GM10248 (cell line): ENCODE data around the gene BCORL1.

Experiments
- CTCF ChIA-PET: fragments of 300-600 bp; sonication (Branson Sonifier 250); formaldehyde crosslinking; extraction: SDS; loops from one replicate; lab custom pipeline; 2021; ENCODE audit warnings: antibody characterized with exemption; lab: Yijun Ruan, JAX
- POLR2A ChIA-PET: fragments of 350-650 bp; sonication (Branson Sonifier 250); formaldehyde crosslinking; extraction: SDS; loops from one replicate; lab custom pipeline; 2020; ENCODE audit warnings: antibody characterized with exemption; lab: Yijun Ruan, JAX
- DNase-seq: peaks from one replicate; pipeline ENCODE4 v3.0.0; 2012; ENCODE audit errors: extremely low spot score
- TF ChIP-seq, protein P1 (sequence below): IDR thresholded peaks from 2 replicates; pipeline ENCODE4 v1.5.1; 2012; ENCODE audit warnings: mild to moderate bottlenecking, low read depth; ENCODE audit errors: extremely low read depth, missing control alignments, control extremely low read depth

Gene BCORL1

DNA sequence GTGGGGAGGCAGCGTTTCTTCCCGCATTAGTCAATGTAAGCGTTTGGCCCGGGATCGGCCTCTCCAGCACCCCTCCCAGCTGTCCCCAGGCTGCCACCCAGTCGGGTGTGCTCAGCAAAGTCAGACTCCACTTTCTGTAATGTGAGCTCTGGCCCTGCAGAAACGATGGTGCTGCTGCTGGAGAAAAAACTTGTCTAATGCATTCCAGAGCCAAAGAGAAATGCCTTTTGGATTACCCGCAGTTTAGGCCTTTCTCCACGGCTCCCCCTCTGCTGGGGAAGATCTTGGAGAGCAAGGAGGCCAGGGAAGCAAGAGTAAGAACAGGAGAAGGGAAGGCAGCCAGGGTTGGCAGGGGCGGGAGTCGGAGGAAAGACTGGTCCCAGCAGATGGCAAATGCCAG lies 72.7 kb downstream of the BCORL1 start:
- POLR2A ChIA-PET, result no interaction called here
- CTCF ChIA-PET, result interaction anchor here (1.2 to 1.4 kb wide), 2 partner anchors 26 to 130 kb away, joined by 4 to 8 read pairs; no protein-coding TSS in a partner anchor
- TF ChIP-seq, protein P1, sequence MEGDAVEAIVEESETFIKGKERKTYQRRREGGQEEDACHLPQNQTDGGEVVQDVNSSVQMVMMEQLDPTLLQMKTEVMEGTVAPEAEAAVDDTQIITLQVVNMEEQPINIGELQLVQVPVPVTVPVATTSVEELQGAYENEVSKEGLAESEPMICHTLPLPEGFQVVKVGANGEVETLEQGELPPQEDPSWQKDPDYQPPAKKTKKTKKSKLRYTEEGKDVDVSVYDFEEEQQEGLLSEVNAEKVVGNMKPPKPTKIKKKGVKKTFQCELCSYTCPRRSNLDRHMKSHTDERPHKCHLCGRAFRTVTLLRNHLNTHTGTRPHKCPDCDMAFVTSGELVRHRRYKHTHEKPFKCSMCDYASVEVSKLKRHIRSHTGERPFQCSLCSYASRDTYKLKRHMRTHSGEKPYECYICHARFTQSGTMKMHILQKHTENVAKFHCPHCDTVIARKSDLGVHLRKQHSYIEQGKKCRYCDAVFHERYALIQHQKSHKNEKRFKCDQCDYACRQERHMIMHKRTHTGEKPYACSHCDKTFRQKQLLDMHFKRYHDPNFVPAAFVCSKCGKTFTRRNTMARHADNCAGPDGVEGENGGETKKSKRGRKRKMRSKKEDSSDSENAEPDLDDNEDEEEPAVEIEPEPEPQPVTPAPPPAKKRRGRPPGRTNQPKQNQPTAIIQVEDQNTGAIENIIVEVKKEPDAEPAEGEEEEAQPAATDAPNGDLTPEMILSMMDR, result no peak
- DNase-seq, result no peak

GRCh38 chrX:130055899-130056298 lies 73.5 kb downstream of the BCORL1 start:
- no peak for DNase-seq
- POLR2A ChIA-PET, result no interaction called here
- CTCF ChIA-PET, result interaction anchor here (1.2 to 1.4 kb wide), 2 partner anchors 27 to 130 kb away, joined by 4 to 8 read pairs; no protein-coding TSS in a partner anchor
- TF ChIP-seq, protein P1, result no peak

- POLR2A ChIA-PET, result no interaction called here
- TF ChIP-seq, protein P1, result no peak
- no peak for DNase-seq
- CTCF ChIA-PET, result no interaction called here
These were observed 74.8 kb downstream of the BCORL1 start for GRCh38 chrX:130057209-130057608.

DNA sequence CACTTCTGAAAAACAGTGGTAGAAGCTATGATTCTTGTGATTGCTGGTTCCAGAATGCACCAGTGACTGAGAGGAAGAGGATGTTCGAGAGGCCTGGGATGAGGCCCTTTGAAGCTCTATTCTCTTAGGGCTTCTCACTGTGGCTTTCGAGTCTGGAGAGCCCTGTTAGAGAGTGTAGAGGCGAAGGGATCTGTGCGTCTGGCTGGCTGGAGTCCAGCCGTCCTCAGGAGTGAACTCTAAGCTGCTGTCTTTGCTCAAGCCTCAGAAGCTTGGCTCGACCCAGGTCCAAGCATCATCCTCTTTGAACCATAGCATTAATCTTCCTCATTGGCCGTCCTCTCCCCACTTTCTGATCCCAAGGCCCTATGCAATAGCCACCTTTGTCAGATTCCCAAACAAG lies 76.2 kb downstream of the BCORL1 start:
- CTCF ChIA-PET, result interaction anchor here (1.1 to 1.8 kb wide), 3 partner anchors 13 to 421 kb away, joined by 3 to 7 read pairs (median 3); no protein-coding TSS in a partner anchor
- TF ChIP-seq, protein P1, result no peak
- POLR2A ChIA-PET, result no interaction called here
- no peak for DNase-seq

- ChIA-PET CTCF (interaction anchor here (0.6 to 2.4 kb wide), 51 partner anchors 9 to 469 kb away, joined by 3 to 62 read pairs (median 4); partner anchors contain the start of genes AIFM1 and RAB33A), POLR2A (interaction anchor here (0.6 kb wide), 1 partner anchor 22 kb away, joined by 5 read pairs; no protein-coding TSS in a partner anchor)
- TF ChIP-seq, protein P1, result peak; percentile 77
- DNase-seq, result peak; percentile 91
These were observed 78.0 kb downstream of the BCORL1 start for GRCh38 chrX:130060122-130061069.

GRCh38 chrX:130066975-130067615 lies 84.7 kb downstream of the BCORL1 start:
- DNase-seq, result no peak
- POLR2A ChIA-PET, result no interaction called here
- CTCF ChIA-PET, result interaction anchor here (1.2 to 2.8 kb wide), 2 partner anchors 13 to 142 kb away, joined by 5 to 20 read pairs; no protein-coding TSS in a partner anchor
- TF ChIP-seq, protein P1, result no peak
